MCF 10A (cell line): ENCODE data around the gene NSG1. TPM values are rescaled to one million over a fixed set of nuclear protein-coding genes. Genes with fewer than 3 reads are reported as not detected.

Experiments used
- BruUV-seq: library from RNA; stranded (reverse); fragments of 400-500 nt; replicated peaks from 2 replicates; lab custom pipeline; 2021; lab: Mats Ljungman, UMichigan
- CTCF ChIA-PET: fragments of 300-600 bp; sonication (Branson Sonifier 250); formaldehyde crosslinking; extraction: SDS; loops from one replicate; lab custom pipeline; 2021; ENCODE audit warnings: antibody characterized with exemption, inconsistent platforms; lab: Yijun Ruan, JAX
- POLR2A ChIA-PET: fragments of 300-600, 350-650 bp; sonication (Branson Sonifier 250); formaldehyde crosslinking; extraction: SDS; loops from one replicate; lab custom pipeline; 2020; ENCODE audit warnings: antibody characterized with exemption, inconsistent platforms; lab: Yijun Ruan, JAX
- DNase-seq: peaks from one replicate; pipeline ENCODE4 v3.0.0-alpha.2; 2018; ENCODE audit not compliant: unreplicated experiment
- H3K27ac Mint-ChIP-seq: one replicate; pipeline ENCODE4 v1.8.0; 2022; ENCODE audit warnings: mild to moderate bottlenecking, low read depth, mixed read lengths; ENCODE audit not compliant: unreplicated experiment
- H3K27me3 Mint-ChIP-seq: one replicate; pipeline ENCODE4 v1.8.0; 2022; ENCODE audit warnings: mixed read lengths; ENCODE audit not compliant: insufficient read depth, unreplicated experiment
- H3K36me3 Mint-ChIP-seq: one replicate; pipeline ENCODE4 v1.8.0; 2022; ENCODE audit warnings: mild to moderate bottlenecking, moderate library complexity, mixed read lengths; ENCODE audit not compliant: insufficient read depth, unreplicated experiment
- H3K4me1 Mint-ChIP-seq: one replicate; pipeline ENCODE4 v1.8.0; 2022; ENCODE audit warnings: mixed read lengths; ENCODE audit not compliant: insufficient read depth, unreplicated experiment
- H3K4me3 Mint-ChIP-seq: one replicate; pipeline ENCODE4 v1.8.0; 2022; ENCODE audit warnings: mild to moderate bottlenecking, moderate library complexity, mixed read lengths; ENCODE audit not compliant: unreplicated experiment
- H3K9me3 Mint-ChIP-seq: one replicate; pipeline ENCODE4 v1.8.0; 2022; ENCODE audit warnings: mixed read lengths; ENCODE audit not compliant: unreplicated experiment
- intact Hi-C: fragments of 100-400 bp; cut with micrococcal nuclease; formaldehyde crosslinking; loops from 2 replicates; pipeline ENCODE4 v1.14.1; 2022
- total RNA-seq: library from RNA; stranded (reverse); gene quantifications from 2 replicates; pipeline ENCODE4 v1.2.3, GENCODE V29; 2022
- TF ChIP-seq, protein P1 (sequence below): fragments of 200-600 bp; IDR thresholded peaks from one replicate; pipeline ENCODE4 v1.8.0; 2022; ENCODE audit warnings: antibody characterized with exemption, mild to moderate bottlenecking; ENCODE audit not compliant: unreplicated experiment

Gene NSG1
- total RNA-seq, 1 experiment from 2014 or later: 6.7 TPM

DNA sequence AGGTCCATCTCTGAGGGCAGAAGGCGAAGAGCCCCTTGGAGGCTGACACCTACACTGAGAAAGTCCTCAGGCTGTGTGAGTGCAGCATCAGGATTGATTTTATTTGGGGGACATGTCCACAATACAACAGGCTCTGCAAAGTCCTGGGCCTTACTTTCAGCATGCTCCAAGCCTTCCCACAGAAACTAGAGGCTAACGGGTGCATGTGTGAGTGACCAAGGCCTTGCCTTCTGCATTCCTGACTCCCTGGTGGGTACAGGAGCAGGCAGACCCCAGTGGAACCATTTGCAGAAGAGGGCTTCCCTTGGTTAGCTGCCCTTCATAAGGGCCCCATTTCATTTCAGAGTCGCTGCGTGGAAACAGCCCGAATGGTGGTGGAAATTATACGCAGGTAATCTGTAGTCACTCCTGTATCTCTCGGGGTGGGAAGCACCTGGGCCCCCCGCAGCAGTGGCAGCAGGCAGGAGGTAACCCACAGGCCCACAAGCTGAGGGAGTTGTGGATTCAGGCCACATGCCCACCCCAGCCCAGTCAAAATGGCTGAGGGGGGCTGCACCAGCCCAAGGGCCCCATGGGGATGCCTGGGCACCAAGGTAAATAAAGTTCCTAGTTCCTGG lies 37.7 kb downstream of the NSG1 start:
- Mint-ChIP-seq H3K9me3 (no peaks in the 10 kb centered on the region), H3K4me3 (no peak overlapping the region), H3K27ac (no peak overlapping the region), H3K36me3 (peaks cover 25% of the 10 kb centered on the region), H3K4me1 (no peaks in the 10 kb centered on the region), H3K27me3 (no peaks in the 10 kb centered on the region)
- TF ChIP-seq, protein P1, sequence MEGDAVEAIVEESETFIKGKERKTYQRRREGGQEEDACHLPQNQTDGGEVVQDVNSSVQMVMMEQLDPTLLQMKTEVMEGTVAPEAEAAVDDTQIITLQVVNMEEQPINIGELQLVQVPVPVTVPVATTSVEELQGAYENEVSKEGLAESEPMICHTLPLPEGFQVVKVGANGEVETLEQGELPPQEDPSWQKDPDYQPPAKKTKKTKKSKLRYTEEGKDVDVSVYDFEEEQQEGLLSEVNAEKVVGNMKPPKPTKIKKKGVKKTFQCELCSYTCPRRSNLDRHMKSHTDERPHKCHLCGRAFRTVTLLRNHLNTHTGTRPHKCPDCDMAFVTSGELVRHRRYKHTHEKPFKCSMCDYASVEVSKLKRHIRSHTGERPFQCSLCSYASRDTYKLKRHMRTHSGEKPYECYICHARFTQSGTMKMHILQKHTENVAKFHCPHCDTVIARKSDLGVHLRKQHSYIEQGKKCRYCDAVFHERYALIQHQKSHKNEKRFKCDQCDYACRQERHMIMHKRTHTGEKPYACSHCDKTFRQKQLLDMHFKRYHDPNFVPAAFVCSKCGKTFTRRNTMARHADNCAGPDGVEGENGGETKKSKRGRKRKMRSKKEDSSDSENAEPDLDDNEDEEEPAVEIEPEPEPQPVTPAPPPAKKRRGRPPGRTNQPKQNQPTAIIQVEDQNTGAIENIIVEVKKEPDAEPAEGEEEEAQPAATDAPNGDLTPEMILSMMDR: no peak
- BruUV-seq: no TSS peak
- DNase-seq: no peak
- intact Hi-C loops: no loop called here
- CTCF ChIA-PET: interaction anchor here (1.2 kb wide), 1 partner anchor 16 kb away, joined by 4 read pairs; no protein-coding TSS in a partner anchor
- POLR2A ChIA-PET: interaction anchor here (1.0 kb wide), 1 partner anchor 17 kb away, joined by 3 read pairs; no protein-coding TSS in a partner anchor

DNA sequence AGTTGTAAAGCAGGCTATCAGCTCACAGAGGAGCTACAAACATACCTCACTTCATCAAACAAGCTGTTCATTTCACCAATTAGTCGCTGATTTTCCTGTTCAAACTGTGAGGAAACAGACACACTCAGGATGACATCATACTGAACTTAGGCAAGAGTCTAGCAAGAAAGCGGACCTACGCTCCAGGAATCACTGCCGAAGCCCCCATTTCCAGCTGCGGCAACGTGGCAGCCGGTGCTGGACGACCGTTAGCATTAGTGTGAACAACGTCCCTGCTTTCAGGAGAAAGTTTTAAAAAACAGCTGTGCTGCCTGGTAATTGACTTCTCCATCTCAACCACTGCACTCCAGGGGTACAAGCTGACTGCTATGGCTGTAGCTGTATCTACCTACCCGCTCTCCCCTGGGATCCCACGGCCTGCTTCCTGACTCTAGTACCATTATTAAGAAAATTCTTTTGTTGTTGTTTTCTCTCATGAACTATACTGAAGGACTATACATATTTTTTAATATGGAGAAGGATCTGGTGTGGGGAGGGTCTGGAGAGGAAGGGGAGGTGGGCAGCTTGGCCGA lies 38.3 kb downstream of the NSG1 start:
- H3K9me3 Mint-ChIP-seq: no peaks in the 10 kb centered on the region
- H3K4me3 Mint-ChIP-seq: no peak overlapping the region
- BruUV-seq: no TSS peak
- no peaks in the 10 kb centered on the region for H3K27me3 Mint-ChIP-seq
- ChIA-PET CTCF (interaction anchor here (1.2 kb wide), 2 partner anchors 17 to 64 kb away, joined by 3 to 4 read pairs; no protein-coding TSS in a partner anchor), POLR2A (no interaction called here)
- H3K27ac Mint-ChIP-seq: no peak overlapping the region
- H3K4me1 Mint-ChIP-seq: no peaks in the 10 kb centered on the region
- intact Hi-C loops: no loop called here
- DNase-seq: no peak
- peaks cover 24% of the 10 kb centered on the region for H3K36me3 Mint-ChIP-seq
- TF ChIP-seq, protein P1: no peak

DNA sequence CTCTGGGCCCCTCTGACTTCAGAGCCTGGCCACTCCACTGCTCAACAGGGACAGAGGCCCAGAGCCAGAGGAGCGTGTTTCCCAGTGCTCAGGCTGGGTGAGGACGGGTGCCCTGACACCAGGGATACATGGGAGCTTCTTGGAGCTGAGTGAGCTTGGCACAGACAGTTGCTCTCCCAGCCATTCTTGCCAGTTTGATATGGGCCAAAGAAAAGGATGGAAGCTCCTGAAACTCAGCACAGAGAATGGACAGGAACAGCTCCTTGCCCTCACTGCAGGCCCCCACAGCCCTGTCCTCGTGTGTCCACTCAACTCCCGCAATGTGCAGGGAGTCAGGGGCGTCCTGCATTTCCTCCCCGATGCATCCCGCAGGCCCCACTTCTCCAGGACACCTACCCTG lies 38.8 kb downstream of the NSG1 start:
- H3K27ac Mint-ChIP-seq: no peak overlapping the region
- intact Hi-C loops: no loop called here
- H3K9me3 Mint-ChIP-seq: no peaks in the 10 kb centered on the region
- peaks cover 23% of the 10 kb centered on the region for H3K36me3 Mint-ChIP-seq
- no peak for DNase-seq
- TF ChIP-seq, protein P1: no peak
- H3K27me3 Mint-ChIP-seq: no peaks in the 10 kb centered on the region
- no TSS peak for BruUV-seq
- CTCF ChIA-PET: interaction anchor here (1.0 to 1.2 kb wide), 3 partner anchors 13 to 63 kb away, joined by 3 to 4 read pairs (median 4); no protein-coding TSS in a partner anchor
- peaks cover 4% of the 10 kb centered on the region for H3K4me1 Mint-ChIP-seq
- H3K4me3 Mint-ChIP-seq: no peak overlapping the region
- POLR2A ChIA-PET: no interaction called here

DNA sequence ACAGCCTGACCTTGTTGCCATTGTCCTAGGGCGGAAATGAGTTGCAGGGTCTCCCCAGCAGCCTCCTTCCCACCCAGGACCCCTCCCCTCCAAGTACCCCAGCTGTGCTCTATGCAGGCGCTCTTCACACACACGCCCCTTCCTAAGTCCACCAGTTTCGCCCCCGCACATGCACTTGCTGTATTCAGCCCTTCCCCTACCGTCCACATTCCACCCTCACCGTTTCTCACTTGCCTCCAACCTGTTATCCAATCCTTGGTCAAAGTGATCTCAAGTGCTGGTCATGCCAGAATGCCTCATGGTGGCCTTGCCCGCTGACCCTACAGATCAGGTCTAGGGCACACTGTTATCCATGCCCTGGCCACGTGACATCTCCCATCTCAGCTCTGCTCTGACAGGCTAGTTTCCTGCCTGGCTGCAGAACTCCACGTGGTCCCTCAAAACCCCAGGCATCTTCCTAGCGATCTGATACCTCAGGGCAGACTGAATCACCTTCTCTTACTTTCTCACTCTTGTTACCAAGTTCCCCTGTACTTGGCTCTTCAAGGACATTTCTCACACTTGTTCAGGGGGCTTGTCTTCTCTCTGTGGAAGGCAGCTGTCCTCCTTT lies 39.7 kb downstream of the NSG1 start:
- Mint-ChIP-seq H3K36me3 (peaks cover 14% of the 10 kb centered on the region), H3K27ac (no peak overlapping the region), H3K4me1 (peaks cover 8% of the 10 kb centered on the region), H3K27me3 (no peaks in the 10 kb centered on the region), H3K9me3 (no peaks in the 10 kb centered on the region), H3K4me3 (no peak overlapping the region)
- intact Hi-C loops: no loop called here
- POLR2A ChIA-PET: no interaction called here
- CTCF ChIA-PET: interaction anchor here (0.6 to 1.2 kb wide), 4 partner anchors 13 to 173 kb away, joined by 3 to 4 read pairs (median 3); no protein-coding TSS in a partner anchor
- DNase-seq: no peak
- TF ChIP-seq, protein P1: no peak
- no TSS peak for BruUV-seq
